Measurements from ENCODE around the gene IGFN1.

GRCh38 chr1:201241736-201242135, 51.1 kb downstream of the IGFN1 start:
- no peak for TF ChIP-seq CTCF (IDR thresholded peaks at IDR 0.05)
- TF ChIP-seq POLR2A (IDR thresholded peaks at IDR 0.05), result no peak
